ENCODE data around the gene SF3B4. TPM values are rescaled to one million over a fixed set of nuclear protein-coding genes. Genes with fewer than 3 reads are reported as not detected.
"Not testable (repeated sequence)": the region's sequence is repeated elsewhere in the genome, so short reads cannot be mapped to it uniquely, and the experiment has no call there.

The SF3B4 gene
- total RNA-seq, 2 experiments from 2014 or later: 111 to 112 TPM

- DNase-seq: peak; percentile 85
- Mint-ChIP-seq H3K4me1 (peaks cover 9% of the 10 kb centered on the region), H3K27ac (no peak overlapping the region)
Measured at GRCh38 chr1:149886396-149887195, 41.0 kb downstream of the SF3B4 start.

DNA sequence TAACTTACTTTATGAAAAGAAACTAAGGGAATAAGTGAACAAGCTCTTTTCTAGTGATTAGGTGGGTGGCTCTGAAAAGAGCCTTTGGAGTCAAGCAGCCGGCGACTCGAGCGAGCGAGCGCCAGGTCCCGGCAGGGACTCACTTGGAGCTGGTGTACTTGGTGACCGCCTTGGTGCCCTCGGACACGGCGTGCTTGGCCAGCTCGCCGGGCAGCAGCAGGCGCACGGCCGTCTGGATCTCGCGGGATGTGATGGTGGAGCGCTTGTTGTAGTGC, 41.5 kb downstream of the SF3B4 start:
- not testable (repeated sequence) for H3K4me3 Mint-ChIP-seq, H3K27me3 Mint-ChIP-seq, H3K27ac Mint-ChIP-seq, DNase-seq, H3K36me3 Mint-ChIP-seq, H3K9me3 Mint-ChIP-seq
- peaks cover 10% of the 10 kb centered on the region for H3K4me1 Mint-ChIP-seq

More at GRCh38 chr1:149886396-149887195, 41.0 kb downstream of the SF3B4 start:
- H3K4me3 Mint-ChIP-seq: no peak overlapping the region
- H3K9me3 Mint-ChIP-seq: peaks cover 2% of the 10 kb centered on the region
- no peaks in the 10 kb centered on the region for H3K27me3 Mint-ChIP-seq
- no peaks in the 10 kb centered on the region for H3K36me3 Mint-ChIP-seq

DNA sequence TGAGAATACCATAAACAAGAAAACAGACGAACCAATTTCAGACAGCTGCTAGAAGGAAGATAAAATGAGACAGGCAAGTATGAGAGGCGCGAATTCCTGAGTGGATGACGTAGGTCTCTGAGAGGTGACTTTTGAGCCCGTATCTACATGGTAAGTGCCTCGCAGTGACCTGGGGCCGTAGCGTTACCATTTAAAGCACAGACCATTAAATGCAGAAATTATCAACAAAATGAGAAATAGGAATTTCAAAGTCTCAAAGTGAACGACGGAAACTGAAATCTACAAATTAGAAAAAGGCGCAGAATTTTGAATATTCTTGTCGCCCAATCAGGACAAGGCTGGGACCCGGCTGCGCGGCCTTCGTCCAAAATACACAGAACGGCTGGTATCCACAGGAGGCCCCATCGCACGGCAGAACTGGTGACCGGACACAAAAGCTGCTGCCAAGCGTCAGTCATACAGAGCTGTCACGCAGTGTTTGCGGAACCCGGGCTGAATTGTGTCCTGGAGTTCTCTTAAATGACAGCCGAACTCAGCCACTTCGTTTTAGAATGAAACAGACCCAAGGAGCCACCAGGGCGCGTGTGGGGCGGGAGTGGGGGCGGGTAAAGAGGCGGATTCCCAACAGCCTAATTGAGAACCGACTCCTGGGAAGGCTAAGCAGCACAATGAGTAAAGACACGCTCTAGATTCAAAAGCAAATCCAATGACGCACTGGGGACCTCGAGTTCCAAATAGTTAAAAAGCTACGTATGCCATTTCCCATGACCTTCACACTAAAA, 42.1 kb downstream of the SF3B4 start:
- H3K27me3 Mint-ChIP-seq: no peaks in the 10 kb centered on the region
- peak; percentile 82 for DNase-seq
- H3K36me3 Mint-ChIP-seq: no peaks in the 10 kb centered on the region

DNA sequence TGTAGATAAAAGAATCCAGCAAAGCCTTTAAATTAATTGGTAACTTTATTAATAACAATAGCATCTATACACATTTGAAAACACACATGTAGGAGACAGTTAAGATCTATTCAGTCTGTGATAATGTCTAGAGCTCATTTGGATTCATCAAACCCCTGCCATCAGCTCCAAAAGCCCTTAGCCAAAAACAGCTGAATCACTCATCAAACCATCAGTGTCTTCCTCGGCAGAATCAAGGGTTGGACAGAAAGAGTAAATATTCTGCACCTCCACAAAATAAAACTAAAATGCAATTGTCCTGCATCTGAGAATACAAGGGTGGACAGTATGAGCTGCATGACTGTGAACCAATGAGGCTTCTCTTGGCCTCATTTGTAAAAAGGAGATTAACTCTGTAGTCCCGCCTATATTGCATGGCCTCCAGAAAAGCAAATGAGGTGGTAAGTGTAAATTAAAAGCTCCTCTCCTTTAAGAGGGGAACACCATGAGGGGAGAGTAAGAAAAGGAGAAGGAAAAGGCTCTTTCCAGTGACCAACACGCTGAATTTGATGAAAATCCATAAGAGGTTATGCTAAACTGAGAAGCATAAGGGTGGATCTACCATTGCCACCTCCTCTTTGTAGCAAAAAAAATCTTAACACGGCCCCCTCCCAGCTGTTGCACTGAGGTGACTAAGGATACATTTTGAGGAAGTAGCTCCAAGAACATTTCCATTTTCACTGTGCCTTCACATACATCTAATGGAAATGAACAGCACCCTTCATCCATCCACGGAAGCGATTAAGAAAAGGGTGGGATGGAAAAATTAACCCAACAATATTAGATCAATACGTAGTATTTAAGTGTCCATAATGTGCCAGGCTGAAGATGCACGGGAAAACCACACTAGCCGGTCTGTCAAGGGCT, 42.9 kb downstream of the SF3B4 start:
- Mint-ChIP-seq H3K9me3 (peaks cover 1% of the 10 kb centered on the region), H3K27me3 (no peaks in the 10 kb centered on the region), H3K4me3 (no peak overlapping the region), H3K4me1 (peaks cover 14% of the 10 kb centered on the region), H3K36me3 (no peaks in the 10 kb centered on the region), H3K27ac (no peak overlapping the region)
- peak; percentile 29 for DNase-seq

More for the DNA sequence above, 42.1 kb downstream of the SF3B4 start:
- no peak overlapping the region for H3K27ac Mint-ChIP-seq
- H3K9me3 Mint-ChIP-seq: peaks cover 2% of the 10 kb centered on the region
- peaks cover 10% of the 10 kb centered on the region for H3K4me1 Mint-ChIP-seq
- H3K4me3 Mint-ChIP-seq: no peak overlapping the region

DNA sequence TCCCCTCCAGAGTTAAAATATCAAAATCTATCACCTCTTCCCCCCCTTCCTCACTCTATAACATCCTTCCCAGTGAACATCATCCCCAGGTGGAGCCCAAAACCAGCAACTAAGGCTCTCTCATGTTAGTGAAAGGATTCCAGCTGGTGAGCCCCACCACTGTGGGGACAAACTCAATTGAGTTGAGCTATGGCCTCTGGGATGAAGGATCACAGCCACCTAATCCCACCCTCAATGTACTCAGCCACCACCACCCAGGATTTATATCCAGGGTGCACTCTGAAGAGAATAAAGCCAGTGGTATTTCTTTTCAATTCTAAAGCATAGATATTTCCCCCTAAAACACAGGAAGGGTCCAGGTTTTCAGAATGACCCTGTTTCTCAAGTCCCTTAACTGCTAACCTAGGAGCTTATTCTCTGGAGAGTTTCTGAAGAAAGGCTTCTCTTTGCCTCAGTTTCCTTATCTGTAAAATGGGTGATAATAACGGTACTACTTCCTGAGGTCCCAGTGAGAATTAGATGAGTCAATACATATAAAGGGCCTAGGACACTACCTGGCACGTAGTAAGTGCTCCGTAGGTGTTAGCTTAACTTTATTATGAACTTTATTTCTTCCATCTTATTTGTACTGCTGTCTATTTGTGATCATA, 43.9 kb downstream of the SF3B4 start:
- H3K9me3 Mint-ChIP-seq: no peaks in the 10 kb centered on the region
- H3K27ac Mint-ChIP-seq: no peak overlapping the region
- H3K4me1 Mint-ChIP-seq: peaks cover 20% of the 10 kb centered on the region
- DNase-seq: no peak
- peak overlapping the region; percentile 32 for H3K4me3 Mint-ChIP-seq
- H3K27me3 Mint-ChIP-seq: no peaks in the 10 kb centered on the region
- H3K36me3 Mint-ChIP-seq: no peaks in the 10 kb centered on the region

- Mint-ChIP-seq H3K4me3 (no peak overlapping the region), H3K27ac (peak overlapping the region; percentile 32), H3K36me3 (no peaks in the 10 kb centered on the region), H3K27me3 (no peaks in the 10 kb centered on the region), H3K4me1 (peaks cover 21% of the 10 kb centered on the region), H3K9me3 (no peaks in the 10 kb centered on the region)
- no peak for DNase-seq
Measured at GRCh38 chr1:149881876-149882275, 45.7 kb downstream of the SF3B4 start.

- Mint-ChIP-seq H3K9me3 (no peaks in the 10 kb centered on the region), H3K4me1 (peaks cover 21% of the 10 kb centered on the region), H3K27ac (peak overlapping the region; percentile 79), H3K4me3 (peak overlapping the region; percentile 2), H3K36me3 (no peaks in the 10 kb centered on the region), H3K27me3 (no peaks in the 10 kb centered on the region)
- DNase-seq: no peak
Measured at GRCh38 chr1:149879556-149879955, 48.0 kb downstream of the SF3B4 start.

DNA sequence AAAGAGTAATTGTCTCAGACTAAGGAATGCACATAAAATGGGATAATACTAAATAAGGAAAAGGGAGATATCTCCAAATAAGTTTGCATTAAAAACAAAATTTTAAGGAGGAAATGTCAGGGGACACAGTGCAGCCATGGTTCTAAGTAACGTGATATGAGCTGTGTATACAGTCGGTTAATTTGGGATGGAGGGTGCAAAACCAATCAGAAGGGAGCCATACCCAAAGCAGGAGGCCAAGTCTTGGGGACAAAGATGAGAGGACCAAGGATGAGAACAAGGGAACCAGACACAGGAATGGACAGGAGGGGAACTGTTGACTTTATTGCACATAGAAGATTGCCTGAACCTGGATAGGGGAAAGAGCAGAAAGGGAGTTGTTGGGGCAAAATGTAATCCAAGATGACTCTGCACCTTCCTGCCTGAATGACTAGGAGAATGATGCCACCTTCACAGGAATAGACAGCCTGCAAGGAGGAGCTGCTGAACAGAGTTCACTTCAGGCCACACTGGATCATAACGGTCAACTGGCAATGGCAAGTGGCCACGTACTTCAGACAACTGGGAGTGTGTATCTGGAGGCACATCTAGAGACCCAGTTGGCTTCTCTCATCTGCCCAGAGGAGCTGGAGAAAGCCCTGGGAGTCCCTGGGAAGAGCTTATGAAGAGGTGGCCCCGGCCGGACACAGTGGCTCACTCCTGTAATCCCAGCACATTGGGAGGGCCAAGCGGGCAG, 50.2 kb downstream of the SF3B4 start:
- Mint-ChIP-seq H3K36me3 (no peaks in the 10 kb centered on the region), H3K4me1 (peaks cover 20% of the 10 kb centered on the region), H3K9me3 (no peaks in the 10 kb centered on the region), H3K27me3 (no peaks in the 10 kb centered on the region), H3K4me3 (no peak overlapping the region), H3K27ac (no peak overlapping the region)
- DNase-seq: no peak

Other genes with a start within 250 kb of the SF3B4 start
- not detected for gene FCGR1A, start 145.1 kb downstream of the SF3B4 start, total RNA-seq
- 10 to 100 TPM; 20.6 to 22.6 TPM for gene BOLA1, start 28.2 kb downstream of the SF3B4 start, total RNA-seq
- gene SV2A, start 10.0 kb downstream of the SF3B4 start, total RNA-seq: 10 to 100 TPM; 12.5 to 12.8 TPM
- gene MTMR11, start 9.1 kb upstream of the SF3B4 start, total RNA-seq: 1 to 10 TPM in 1 of 2 experiments, under 1 TPM in 1; 0.94 to 1.8 TPM
- 10 to 100 TPM; 21.9 to 23.2 TPM for gene OTUD7B, start 82.9 kb upstream of the SF3B4 start, total RNA-seq
- 10 to 100 TPM; 22.9 to 23.0 TPM for gene VPS45, start 140.0 kb upstream of the SF3B4 start, total RNA-seq
- gene PLEKHO1, start 222.1 kb upstream of the SF3B4 start, total RNA-seq: 10 to 100 TPM; 14.9 to 15.5 TPM